GM12878 (cell line): Measurements from ENCODE around the gene KIAA0930. TPM values are rescaled to one million over a fixed set of nuclear protein-coding genes. Genes with fewer than 3 reads are reported as not detected.

ENCODE experiments used
- EED ChIP-seq: sonication (generic); IDR thresholded peaks from 2 replicates; pipeline ENCODE4 v1.6.1; 2016; ENCODE audit warnings: antibody characterized with exemption, low read depth
- IRF4 ChIP-seq: IDR thresholded peaks from 2 replicates; pipeline ENCODE4 v1.6.1; 2011; ENCODE audit warnings: low read depth, low read length
- LARP7 ChIP-seq: fragments of 450-650 bp; IDR thresholded peaks from 2 replicates; pipeline ENCODE4 v1.6.1; 2017; ENCODE audit warnings: mild to moderate bottlenecking
- MTA3 ChIP-seq: IDR thresholded peaks from 2 replicates; pipeline ENCODE4 v1.6.1; 2012; ENCODE audit warnings: low read length, inconsistent platforms, borderline replicate concordance
- POLR2A ChIP-seq: IDR thresholded peaks from 2 replicates; pipeline ENCODE4 v1.6.1; 2011; ENCODE audit warnings: low read depth, mild to moderate bottlenecking, low read length
- RAD21 ChIP-seq: IDR thresholded peaks from 2 replicates; pipeline ENCODE4 v1.6.1; 2011; ENCODE audit warnings: mild to moderate bottlenecking, low read depth, low read length, moderate library complexity; ENCODE audit not compliant: insufficient read depth
- SIN3A ChIP-seq: IDR thresholded peaks from 2 replicates; pipeline ENCODE4 v1.6.1; 2012; ENCODE audit warnings: low read depth, low read length, improper control_type of control experiment
- SMARCA5 ChIP-seq: fragments of 450-650 bp; IDR thresholded peaks from 2 replicates; pipeline ENCODE4 v1.6.1; 2017; ENCODE audit warnings: mild to moderate bottlenecking
- SPI1 ChIP-seq: IDR thresholded peaks from 2 replicates; pipeline ENCODE4 v1.6.1; 2011; ENCODE audit warnings: low read depth, mild to moderate bottlenecking, low read length, moderate library complexity, borderline replicate concordance; ENCODE audit not compliant: insufficient read depth
- TARDBP ChIP-seq: IDR thresholded peaks from 2 replicates; pipeline ENCODE4 v1.6.1; 2016; ENCODE audit warnings: borderline replicate concordance
- TCF3 ChIP-seq: IDR thresholded peaks from 2 replicates; pipeline ENCODE4 v1.6.1; 2012; ENCODE audit warnings: low read depth, mild to moderate bottlenecking, low read length, borderline replicate concordance; ENCODE audit not compliant: insufficient read depth
- polyA plus RNA-seq, 11 experiments: library from polyadenylated mRNA; depleted of rRNA in 4 of 11; unstranded in 6 of 11; stranded (reverse) in 5 of 11; fragments of >200 nt; fragmentation: Nextera tagmentation in 4 of 11; fragmentation: Illumina TruSeq in 1 of 11; extraction: Ambion mirVana in 4 of 11; extraction: Trizol in 1 of 11; gene quantifications; 1 replicate in 1 of 11; 2 replicates in 10 of 11; pipeline versions ENCODE4 v1.2.1 to v1.2.3, GENCODE V29; 2011 to 2016; ENCODE audit warnings: inconsistent platforms in 2 of 11, missing spikeins in 2 of 11, low read depth in 1 of 11
- total RNA-seq, 4 experiments: library from RNA; depleted of rRNA in 3 of 4; stranded (reverse); fragments of >200 nt in 3 of 4; fragmentation: Illumina TruSeq in 1 of 4; extraction: Trizol in 1 of 4; gene quantifications; 2 replicates each; pipeline versions ENCODE4 v1.2.1 to v1.2.3, GENCODE V29; 2013 to 2021
- TF ChIP-seq, protein P1 (sequence below): IDR thresholded peaks from 2 replicates; pipeline ENCODE4 v1.6.1; 2012; ENCODE audit warnings: low read length, inconsistent platforms
- TF ChIP-seq, protein P2 (sequence below): fragments of 450-650 bp; IDR thresholded peaks from 2 replicates; pipeline ENCODE4 v1.6.1; 2017; ENCODE audit warnings: low read depth, mild to moderate bottlenecking, moderate library complexity
- TF ChIP-seq, protein P3 (sequence below): fragments of 150-350 bp; IDR thresholded peaks from 2 replicates; pipeline ENCODE4 v1.6.1; 2016; ENCODE audit warnings: low read depth, low read length
- TF ChIP-seq, protein P4 (sequence below): IDR thresholded peaks from 2 replicates; pipeline ENCODE4 v1.6.1; 2011; ENCODE audit warnings: low read depth, low read length, improper control_type of control experiment, borderline replicate concordance
- TF ChIP-seq, protein P5 (sequence below): IDR thresholded peaks from 2 replicates; pipeline ENCODE4 v1.6.1; 2012; ENCODE audit warnings: improper control_type of control experiment, low read depth, low read length; ENCODE audit not compliant: insufficient replicate concordance

The KIAA0930 gene
- total and polyA plus RNA-seq, 10 of the 15 experiments (the other 5 are each of a cell fraction or from before 2014, with no cell fraction given) = 3.6 to 125 (median 46.3) TPM

DNA sequence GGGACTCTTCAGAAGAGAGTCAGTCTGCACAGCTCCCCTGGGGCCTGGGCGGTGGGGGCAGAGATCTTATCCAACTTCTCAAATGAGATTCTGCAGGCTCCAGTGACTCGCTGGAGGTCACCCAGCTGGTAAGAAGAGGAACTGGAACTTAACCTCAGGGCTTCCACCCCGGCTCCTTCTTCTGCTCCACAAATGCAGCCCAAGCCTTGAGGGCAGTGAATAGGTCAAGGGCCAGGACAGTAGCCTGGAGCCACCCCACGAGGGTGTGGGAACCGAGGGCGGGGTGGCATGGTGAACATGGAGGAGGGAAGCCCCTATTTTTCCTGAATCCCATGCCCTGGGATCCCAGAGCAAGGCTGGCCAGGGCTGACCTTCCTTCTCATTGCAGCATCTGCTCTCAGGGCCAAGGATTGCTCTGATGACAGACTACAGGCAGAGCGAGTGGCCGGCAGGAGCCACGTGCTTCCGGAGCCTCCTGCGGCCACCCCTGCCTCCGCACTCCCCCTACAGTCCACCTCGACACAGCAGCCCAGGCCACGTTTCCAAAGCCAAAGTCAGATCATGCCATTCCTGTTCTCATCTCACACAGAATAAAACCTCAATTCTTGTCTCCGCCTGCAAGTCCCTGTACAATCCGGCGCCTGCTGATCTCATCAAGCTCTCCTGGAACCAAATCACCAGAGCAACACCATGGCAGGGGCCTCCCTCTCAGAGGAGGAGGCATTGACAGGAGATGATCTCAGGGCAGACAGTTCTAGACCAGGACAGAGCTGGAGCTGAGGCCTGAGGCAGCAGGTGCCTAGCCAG is 23.0 kb upstream of the KIAA0930 start (continued):
- peak; percentile 86 for TF ChIP-seq TCF3
- peak; percentile 50; the same call in 1 of the 2 replicates for TF ChIP-seq MTA3
- peak; percentile 77; the same call in 1 of the 2 replicates for TF ChIP-seq SMARCA5
- TF ChIP-seq, protein P1, sequence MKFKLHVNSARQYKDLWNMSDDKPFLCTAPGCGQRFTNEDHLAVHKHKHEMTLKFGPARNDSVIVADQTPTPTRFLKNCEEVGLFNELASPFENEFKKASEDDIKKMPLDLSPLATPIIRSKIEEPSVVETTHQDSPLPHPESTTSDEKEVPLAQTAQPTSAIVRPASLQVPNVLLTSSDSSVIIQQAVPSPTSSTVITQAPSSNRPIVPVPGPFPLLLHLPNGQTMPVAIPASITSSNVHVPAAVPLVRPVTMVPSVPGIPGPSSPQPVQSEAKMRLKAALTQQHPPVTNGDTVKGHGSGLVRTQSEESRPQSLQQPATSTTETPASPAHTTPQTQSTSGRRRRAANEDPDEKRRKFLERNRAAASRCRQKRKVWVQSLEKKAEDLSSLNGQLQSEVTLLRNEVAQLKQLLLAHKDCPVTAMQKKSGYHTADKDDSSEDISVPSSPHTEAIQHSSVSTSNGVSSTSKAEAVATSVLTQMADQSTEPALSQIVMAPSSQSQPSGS = peak; percentile 64; the same call in 1 of the 2 replicates
- TF ChIP-seq SIN3A = 0 out of 2 replicates have a peak, but pooled peaks have one; percentile 15
- 0 out of 2 replicates have a peak, but pooled peaks have one; percentile 24 for TF ChIP-seq LARP7
- peak; percentile 75; the same call in 1 of the 2 replicates for TF ChIP-seq IRF4
- peak; percentile 99 for TF ChIP-seq SPI1
- TF ChIP-seq RAD21 = peak; percentile 74
- TF ChIP-seq, protein P2, sequence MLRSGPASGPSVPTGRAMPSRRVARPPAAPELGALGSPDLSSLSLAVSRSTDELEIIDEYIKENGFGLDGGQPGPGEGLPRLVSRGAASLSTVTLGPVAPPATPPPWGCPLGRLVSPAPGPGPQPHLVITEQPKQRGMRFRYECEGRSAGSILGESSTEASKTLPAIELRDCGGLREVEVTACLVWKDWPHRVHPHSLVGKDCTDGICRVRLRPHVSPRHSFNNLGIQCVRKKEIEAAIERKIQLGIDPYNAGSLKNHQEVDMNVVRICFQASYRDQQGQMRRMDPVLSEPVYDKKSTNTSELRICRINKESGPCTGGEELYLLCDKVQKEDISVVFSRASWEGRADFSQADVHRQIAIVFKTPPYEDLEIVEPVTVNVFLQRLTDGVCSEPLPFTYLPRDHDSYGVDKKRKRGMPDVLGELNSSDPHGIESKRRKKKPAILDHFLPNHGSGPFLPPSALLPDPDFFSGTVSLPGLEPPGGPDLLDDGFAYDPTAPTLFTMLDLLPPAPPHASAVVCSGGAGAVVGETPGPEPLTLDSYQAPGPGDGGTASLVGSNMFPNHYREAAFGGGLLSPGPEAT = 0 out of 2 replicates have a peak, but pooled peaks have one; percentile 36
- TF ChIP-seq, protein P3, sequence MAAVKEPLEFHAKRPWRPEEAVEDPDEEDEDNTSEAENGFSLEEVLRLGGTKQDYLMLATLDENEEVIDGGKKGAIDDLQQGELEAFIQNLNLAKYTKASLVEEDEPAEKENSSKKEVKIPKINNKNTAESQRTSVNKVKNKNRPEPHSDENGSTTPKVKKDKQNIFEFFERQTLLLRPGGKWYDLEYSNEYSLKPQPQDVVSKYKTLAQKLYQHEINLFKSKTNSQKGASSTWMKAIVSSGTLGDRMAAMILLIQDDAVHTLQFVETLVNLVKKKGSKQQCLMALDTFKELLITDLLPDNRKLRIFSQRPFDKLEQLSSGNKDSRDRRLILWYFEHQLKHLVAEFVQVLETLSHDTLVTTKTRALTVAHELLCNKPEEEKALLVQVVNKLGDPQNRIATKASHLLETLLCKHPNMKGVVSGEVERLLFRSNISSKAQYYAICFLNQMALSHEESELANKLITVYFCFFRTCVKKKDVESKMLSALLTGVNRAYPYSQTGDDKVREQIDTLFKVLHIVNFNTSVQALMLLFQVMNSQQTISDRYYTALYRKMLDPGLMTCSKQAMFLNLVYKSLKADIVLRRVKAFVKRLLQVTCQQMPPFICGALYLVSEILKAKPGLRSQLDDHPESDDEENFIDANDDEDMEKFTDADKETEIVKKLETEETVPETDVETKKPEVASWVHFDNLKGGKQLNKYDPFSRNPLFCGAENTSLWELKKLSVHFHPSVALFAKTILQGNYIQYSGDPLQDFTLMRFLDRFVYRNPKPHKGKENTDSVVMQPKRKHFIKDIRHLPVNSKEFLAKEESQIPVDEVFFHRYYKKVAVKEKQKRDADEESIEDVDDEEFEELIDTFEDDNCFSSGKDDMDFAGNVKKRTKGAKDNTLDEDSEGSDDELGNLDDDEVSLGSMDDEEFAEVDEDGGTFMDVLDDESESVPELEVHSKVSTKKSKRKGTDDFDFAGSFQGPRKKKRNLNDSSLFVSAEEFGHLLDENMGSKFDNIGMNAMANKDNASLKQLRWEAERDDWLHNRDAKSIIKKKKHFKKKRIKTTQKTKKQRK = no peak
- 0 out of 2 replicates have a peak, but pooled peaks have one; percentile 46 for TF ChIP-seq TARDBP
- TF ChIP-seq POLR2A = no peak
- TF ChIP-seq EED = peak; percentile 82
- TF ChIP-seq, protein P4, sequence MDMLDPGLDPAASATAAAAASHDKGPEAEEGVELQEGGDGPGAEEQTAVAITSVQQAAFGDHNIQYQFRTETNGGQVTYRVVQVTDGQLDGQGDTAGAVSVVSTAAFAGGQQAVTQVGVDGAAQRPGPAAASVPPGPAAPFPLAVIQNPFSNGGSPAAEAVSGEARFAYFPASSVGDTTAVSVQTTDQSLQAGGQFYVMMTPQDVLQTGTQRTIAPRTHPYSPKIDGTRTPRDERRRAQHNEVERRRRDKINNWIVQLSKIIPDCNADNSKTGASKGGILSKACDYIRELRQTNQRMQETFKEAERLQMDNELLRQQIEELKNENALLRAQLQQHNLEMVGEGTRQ = peak; percentile 39
- TF ChIP-seq, protein P5, sequence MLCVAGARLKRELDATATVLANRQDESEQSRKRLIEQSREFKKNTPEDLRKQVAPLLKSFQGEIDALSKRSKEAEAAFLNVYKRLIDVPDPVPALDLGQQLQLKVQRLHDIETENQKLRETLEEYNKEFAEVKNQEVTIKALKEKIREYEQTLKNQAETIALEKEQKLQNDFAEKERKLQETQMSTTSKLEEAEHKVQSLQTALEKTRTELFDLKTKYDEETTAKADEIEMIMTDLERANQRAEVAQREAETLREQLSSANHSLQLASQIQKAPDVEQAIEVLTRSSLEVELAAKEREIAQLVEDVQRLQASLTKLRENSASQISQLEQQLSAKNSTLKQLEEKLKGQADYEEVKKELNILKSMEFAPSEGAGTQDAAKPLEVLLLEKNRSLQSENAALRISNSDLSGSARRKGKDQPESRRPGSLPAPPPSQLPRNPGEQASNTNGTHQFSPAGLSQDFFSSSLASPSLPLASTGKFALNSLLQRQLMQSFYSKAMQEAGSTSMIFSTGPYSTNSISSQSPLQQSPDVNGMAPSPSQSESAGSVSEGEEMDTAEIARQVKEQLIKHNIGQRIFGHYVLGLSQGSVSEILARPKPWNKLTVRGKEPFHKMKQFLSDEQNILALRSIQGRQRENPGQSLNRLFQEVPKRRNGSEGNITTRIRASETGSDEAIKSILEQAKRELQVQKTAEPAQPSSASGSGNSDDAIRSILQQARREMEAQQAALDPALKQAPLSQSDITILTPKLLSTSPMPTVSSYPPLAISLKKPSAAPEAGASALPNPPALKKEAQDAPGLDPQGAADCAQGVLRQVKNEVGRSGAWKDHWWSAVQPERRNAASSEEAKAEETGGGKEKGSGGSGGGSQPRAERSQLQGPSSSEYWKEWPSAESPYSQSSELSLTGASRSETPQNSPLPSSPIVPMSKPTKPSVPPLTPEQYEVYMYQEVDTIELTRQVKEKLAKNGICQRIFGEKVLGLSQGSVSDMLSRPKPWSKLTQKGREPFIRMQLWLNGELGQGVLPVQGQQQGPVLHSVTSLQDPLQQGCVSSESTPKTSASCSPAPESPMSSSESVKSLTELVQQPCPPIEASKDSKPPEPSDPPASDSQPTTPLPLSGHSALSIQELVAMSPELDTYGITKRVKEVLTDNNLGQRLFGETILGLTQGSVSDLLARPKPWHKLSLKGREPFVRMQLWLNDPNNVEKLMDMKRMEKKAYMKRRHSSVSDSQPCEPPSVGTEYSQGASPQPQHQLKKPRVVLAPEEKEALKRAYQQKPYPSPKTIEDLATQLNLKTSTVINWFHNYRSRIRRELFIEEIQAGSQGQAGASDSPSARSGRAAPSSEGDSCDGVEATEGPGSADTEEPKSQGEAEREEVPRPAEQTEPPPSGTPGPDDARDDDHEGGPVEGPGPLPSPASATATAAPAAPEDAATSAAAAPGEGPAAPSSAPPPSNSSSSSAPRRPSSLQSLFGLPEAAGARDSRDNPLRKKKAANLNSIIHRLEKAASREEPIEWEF = no peak
